ENCODE results near the gene DOCK4. TPM values are rescaled to one million over a fixed set of nuclear protein-coding genes. Genes with fewer than 3 reads are reported as not detected.

The DOCK4 gene
- total and polyA plus RNA-seq, 2 of the 8 experiments (the other 6 are each of a cell fraction or from before 2014, with no cell fraction given), result 5.1 to 23.6 TPM

DNA sequence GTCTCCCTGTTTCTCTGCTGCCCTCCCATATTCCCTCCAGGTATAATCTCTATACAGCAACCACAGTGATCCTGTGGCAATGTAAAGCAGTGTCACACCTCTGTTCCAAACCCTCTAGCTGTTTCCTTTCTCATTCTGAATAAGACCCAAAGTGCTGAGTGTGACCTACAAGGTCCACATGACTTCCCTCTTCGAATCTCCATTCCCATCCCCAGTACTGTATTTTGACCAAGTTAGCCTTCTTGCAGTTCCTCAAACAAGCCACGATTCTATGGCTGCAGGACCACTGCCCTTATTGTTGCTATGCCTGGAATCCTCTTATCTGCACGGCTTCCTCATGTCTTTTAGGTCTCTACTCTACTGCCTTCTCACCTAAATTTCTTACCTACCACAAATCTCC lies 291.9 kb downstream of the DOCK4 start (continued):
- TF ChIP-seq, protein P1, sequence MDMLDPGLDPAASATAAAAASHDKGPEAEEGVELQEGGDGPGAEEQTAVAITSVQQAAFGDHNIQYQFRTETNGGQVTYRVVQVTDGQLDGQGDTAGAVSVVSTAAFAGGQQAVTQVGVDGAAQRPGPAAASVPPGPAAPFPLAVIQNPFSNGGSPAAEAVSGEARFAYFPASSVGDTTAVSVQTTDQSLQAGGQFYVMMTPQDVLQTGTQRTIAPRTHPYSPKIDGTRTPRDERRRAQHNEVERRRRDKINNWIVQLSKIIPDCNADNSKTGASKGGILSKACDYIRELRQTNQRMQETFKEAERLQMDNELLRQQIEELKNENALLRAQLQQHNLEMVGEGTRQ (IDR thresholded peaks at IDR 0.05; ENCODE audit: low read length), result no peak
- TF ChIP-seq YY1 (IDR thresholded peaks at IDR 0.05; ENCODE audit: low read depth, low read length), result no peak
- TF ChIP-seq CEBPB (IDR thresholded peaks at IDR 0.05; ENCODE audit: low read depth, low read length), result no peak
- no peak for TF ChIP-seq EZH2 (IDR thresholded peaks at IDR 0.05; ENCODE audit: low read depth, low read length, severe bottlenecking)
- TF ChIP-seq SRF (IDR thresholded peaks at IDR 0.05; ENCODE audit: low read depth, low read length), result no peak
- TF ChIP-seq KDM1A (IDR thresholded peaks at IDR 0.05; ENCODE audit: borderline replicate concordance, low read length), result no peak

Data from H1 (cell line).